DMS53 (cell line): ENCODE measurements around the gene TAF1A.
"Not testable (repeated sequence)": the region's sequence is repeated elsewhere in the genome, so short reads cannot be mapped to it uniquely, and the experiment has no call there.

Source experiments
- DNase-seq: peaks from one replicate; lab custom pipeline; 2025; lab: John Stamatoyannopoulos, UW

The TAF1A gene

DNA sequence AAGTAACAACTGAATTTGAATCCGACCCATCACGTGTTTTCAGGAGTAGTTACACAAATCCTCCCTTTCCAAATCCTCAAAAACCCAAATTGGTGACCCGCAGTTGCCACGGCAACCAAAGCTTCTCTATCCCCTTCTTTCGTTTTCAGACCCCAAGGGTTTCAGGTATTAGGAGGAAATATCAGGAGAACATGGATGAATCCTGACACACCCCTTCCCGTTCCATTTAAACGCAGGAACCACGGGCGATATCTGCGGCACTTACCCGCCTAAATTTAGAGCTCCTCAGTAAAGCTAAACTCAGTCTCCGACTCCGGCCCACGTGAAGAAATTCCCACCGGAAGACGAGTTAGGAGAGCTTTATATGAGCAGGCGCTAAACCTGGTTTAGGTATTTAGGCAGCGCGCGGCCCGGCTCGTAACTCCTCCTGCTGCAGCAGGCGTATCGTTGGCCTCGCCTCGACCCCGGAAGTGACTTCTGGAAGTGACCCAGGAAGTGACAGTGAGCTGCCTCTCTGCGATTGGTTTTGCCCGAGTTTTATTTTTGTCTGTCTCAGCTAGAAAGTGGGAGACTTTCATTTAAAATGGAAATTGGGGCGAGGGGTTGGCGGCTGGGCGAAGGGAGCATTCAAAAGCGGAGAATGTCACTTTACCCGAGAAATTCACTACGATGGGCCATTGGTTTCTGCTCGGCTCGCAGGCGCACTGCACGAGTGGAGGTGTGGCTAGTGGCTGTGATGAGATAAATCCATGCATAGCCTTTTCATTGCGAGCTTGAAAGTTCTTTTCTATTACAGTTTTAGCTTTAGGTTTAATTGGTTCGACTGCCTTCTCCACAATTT lies at the start of gene TAF1A:
TAF1A (minus strand) TSS at position 472 of the 841 bp plus-strand sequence.
- peak; percentile 93 for DNase-seq

DNA sequence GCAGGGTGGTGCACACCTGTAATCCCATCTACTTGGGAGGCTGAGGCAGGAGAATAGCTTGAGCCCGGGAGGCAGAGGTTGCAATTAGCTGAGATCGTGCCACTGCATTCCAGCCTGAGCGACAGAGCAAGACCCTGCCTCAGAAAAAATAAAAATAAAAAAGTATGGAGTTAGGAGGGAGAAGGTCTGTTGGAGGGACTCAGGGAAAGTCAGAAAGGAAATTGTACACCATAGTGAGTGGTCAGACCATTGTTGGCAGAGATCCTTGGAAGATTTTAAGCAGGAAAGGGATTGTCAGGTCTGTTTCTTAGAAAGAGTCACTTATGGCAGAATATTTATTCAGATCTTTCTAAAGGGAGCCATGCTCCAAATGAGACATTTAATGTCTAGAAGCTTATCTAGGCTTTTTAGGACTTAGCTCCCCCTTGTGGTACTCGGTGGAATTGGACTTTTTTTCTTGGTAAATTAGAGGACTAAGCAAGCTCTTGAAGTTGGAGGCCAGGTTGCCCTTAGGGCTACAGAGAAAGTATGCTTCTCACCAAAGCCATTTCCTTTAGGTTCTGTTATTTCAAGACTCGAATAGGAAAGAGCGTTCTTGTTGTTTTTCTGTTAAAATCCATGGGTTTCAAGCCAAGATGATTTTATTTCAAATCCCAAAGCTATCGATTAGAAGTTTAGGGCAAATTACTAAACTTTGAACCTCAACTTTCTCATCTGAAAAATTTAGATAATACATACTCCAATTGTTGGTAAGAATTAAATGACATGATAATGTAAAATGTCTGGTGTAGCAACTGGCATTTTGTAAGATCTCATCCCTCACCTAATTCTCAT lies 44.7 kb upstream of the TAF1A start:
- DNase-seq, result peak; percentile 92

DNA sequence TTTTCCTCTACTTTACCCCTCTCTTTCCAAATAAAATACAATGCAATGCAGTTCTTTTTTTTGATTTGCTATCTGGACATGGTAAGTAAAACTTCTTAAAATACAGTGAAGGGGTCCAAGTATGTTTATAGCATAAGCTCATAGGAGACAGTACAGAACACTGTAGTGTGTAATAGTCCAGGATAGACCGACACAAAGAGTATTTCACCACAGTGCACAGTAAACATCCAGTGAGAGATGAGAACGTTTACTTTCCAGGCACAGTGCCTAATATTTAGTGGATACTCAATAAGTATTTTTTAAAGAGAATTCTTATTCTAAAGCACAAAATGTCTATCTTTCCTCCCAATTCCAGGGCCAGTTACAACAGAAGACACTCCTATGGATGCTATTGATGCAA lies 43.0 kb upstream of the TAF1A start:
- DNase-seq, result no peak

DNA sequence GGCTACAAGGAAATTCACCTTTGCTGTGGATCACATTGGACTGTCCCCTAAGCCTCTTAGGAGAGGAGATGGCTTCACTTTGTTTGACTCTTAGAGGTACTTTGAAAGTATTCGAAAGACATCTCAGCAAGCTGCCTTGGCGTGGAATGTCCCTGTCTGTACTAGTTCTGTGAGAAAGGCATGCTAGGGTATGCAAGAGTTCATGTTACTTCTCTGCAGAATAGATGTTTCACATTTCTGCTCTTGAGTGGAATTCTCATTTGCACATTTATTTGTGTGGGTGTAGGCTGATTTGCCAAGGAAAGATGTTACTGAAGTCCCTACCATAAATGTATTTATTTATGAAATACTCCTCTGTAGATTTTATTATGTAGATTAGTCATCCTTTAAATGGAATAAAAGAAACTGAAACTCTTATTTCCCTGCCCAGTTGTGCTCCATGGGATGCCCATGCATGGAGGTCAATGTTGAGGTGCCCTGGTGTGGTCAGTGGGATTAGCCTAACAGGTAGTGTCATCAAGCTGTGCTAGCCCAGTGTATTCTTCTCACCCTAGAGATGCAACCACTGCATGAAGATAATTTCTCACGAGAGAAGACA lies 42.0 kb upstream of the TAF1A start:
- no peak for DNase-seq

DNA sequence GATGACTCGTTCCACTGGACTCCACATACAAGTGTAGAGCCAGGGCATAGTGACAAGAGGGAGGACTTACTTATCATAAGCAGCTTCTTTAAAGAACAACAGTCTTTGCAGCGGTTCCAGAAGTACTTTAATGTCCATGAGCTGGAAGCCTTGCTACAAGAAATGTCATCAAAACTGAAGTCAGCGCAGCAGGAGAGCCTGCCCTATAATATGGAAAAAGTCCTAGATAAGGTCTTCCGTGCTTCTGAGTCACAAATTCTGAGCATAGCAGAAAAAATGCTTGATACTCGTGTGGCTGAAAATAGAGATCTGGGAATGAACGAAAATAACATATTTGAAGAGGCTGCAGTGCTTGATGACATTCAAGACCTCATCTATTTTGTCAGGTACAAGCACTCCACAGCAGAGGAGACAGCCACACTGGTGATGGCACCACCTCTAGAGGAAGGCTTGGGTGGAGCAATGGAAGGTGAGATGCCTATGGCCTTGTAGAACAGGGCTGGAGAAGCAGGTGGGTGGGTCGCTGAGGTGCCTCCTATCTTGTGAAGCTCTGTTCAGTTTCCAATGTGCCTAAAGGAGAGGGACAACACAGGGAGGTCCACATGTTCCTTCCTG lies 40.3 kb upstream of the TAF1A start:
- no peak for DNase-seq

DNA sequence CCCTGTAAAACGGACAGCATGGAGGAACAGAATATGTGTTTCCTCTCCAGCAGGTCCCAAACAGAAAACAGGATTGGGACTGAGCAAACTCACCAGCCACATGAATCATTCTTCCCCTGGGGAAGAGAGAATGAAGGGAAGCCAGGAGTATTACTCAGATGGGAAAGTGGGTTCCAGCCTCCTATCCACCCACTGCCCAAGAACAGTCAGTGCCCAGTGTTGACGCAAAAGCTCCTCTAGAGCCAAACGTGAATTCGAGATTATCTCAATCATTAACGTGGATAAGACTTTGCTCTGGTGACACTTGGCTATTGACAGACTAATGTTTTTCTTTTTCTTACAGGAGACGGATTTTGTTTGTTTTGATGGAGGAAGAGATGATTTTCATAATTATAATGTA lies 37.5 kb upstream of the TAF1A start:
- DNase-seq, result no peak

DNA sequence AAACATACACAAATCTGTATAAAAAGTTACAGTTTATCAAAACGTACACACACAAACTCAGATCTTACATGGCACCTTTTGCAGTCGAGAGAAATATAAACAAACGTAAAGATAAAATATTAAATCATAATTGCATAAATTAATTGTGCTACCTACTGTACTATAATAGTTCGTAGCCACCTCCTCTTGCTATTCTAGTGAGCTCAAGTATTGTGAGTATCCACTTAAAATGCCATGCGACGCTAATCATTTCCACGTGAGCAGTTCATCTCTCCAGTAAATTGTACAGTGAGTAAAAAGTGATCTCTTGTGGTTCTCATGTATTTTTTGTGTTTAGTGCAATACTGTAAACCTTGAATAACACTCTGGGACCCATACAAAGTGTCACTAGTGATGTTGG lies 34.5 kb upstream of the TAF1A start:
- DNase-seq, result no peak

DNA sequence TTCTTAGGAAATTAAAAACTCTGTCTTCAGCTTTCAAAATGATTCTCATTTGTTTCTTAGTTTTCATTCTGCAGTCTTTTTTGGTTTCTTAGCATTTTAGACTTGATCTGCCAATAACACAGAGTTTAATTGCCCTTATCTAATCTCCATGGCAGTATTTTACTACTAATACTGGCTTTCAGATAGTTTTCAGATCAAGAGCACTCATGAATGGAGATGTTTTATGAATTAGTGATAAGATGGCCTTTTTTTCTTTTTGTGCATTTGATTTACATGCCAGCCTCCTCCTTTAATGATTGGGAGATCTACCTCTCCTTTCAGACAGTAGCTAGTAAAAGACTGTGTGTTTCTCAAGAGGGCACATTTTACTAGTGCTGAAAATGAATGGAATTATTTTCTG lies 33.7 kb upstream of the TAF1A start:
- no peak for DNase-seq

DNA sequence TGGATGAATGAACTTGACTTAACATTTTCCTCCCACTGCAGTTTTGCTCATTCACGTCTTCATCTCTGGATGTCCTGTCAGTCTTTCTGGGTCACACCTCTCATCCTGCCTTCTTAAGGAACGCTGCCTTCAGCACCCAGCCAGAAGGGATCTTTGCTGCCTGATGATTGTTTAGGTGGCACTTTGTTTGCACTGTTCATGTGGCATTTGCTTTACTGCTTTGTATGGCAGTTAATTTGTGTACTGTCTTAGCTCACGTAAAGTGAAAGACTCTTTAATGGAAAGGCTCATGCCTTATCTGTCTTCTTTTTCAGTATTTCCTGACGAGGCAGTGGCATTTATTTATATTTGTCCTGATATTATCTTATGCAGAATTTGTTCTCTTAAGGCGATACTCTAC lies 33.0 kb upstream of the TAF1A start:
- no peak for DNase-seq

DNA sequence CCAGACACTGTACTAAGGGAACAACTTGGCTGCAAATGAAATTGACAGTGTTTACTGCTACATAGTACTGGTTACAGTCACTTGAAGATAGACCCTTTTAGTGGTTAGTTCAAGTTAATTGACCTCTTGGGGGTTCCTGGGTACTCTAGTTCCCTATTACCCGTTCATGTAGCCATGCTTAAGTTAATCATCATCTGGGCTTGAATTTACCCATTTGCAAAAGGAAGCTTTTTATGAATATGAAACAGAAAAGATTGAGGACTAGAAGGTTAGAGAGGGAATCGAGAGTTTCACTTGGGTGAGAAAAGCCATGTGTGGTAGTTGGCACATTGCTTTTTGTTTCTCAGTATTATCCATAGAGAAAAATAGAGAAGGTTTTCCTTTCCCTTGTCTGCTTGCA lies 30.8 kb upstream of the TAF1A start:
- no peak for DNase-seq

DNA sequence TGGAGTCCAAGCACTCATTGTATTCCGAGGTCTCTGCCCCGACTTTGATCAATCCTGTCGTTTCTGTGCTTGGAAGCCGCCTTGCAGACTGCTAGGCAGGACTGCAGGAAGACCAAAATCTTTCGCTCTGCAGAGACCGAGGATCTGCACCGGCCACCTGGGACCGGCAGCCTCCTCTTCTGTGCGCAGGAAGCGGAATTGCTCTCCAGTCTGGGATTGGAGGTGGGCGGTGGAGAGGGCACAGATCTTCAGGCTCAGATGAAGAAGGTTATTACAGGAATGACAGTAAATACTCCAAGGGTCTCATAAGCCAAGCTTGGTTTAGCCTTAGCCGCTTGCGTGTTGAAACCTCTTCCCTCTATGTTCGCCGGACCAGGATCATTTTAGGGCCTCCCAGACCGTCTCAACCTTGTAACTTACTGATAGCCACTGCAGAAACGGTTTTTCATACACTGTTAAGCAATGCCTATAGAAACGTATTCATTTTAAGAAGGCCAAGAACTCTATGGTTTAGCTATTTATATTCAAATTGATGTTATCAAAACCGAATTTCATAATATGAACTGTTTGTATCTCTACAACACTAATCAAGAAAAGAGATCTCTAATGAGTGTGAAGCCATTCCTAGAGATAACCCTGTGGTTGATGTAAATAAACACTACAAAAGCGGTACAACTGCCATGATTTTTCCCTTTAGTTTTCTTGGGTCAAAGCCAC lies 29.3 kb upstream of the TAF1A start:
- DNase-seq, result peak; percentile 56

DNA sequence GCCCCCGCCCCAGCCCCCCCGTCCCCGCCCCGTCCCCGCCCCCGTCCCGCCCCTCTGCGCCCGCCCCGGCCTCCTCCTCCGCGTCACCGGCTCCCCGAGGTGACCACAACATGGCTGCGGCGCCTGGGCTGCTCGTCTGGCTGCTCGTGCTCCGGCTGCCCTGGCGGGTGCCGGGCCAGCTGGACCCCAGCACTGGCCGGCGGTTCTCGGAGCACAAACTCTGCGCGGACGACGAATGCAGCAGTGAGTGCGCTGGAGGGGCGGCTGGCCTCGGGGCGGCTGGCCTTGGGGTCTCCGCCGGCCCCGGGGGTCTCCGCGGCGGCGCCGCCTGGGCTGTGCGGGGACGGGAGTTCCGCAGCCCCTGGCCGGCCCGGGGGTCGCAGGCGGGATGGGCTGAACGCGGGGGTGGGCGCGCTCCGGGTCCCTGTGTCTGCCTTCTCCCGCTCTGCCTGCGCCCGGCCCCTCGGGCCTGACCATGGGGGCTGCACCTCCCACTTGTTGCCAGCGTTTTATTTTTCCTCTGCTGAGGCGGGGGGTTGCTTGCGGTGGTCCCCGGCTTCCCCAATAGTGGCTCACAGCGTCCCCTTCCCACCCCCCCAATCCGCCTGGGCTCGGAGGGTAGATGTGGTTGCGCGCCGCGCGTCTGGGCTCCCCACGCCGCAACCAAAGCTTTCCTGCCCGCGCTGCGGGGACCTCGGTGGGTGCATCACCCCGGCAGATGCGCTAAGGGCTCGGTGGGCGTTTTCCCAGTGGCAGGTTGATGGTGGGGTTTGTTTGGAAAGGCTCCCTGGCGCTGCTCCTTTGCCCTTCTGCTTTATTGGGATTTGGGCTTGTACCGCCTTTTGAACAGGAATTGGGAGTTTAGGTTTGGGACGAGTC lies 28.5 kb upstream of the TAF1A start, which contains the start of gene MIA3:
MIA3 (plus strand) TSS at position 97 of the 879 bp plus-strand sequence; CDS start at position 111, 14 bp downstream.
- peak; percentile 93 for DNase-seq

DNA sequence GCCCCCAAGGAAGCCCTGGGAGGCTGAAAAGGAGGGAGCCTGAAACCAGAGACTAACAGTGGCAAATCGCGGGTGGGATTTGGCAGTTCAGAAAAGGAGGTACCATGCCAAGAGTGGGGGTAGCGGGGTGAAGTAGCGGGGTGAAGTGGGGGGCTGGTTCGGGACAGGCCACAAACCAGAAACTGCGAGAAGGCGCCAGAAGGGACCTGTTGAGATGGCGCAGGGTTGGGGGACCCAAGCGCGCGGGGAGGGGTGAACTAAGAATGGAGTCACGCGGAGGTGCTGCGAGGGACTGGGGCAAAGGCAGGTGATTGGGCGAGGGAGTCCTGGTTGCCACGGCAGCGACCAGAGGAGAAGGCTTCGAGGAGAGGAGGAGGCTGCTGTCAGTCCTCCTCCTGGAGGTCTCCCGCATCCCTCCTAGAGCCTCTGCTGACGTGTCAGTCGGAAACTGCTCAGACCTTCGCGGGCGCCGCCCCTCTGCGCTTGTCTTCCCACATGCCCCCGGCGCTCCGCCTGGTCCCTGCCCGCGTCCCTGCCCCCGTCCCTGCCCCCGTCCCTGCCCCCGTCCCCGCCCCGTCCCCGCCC lies 27.7 kb upstream of the TAF1A start:
- DNase-seq, result peak; percentile 98

DNA sequence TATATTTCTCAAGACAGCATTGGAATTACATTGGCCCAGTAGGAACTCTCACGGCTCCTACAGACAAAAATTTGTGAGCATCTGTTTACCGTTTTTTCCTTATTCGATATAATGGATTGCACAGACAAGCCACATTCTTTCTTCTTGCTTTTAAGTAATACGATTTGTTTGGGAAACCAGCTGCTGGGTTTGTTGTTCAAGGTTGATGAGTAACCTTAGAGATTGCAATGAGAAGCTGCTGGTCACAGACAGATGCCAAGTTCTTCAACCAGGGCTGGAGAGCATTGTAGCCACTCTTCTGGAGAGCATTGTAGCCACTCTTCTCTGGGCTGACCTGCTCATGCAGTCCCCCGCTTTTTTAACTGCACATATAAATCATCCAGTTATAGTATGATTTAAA lies 26.8 kb upstream of the TAF1A start:
- DNase-seq, result peak; percentile 67

DNA sequence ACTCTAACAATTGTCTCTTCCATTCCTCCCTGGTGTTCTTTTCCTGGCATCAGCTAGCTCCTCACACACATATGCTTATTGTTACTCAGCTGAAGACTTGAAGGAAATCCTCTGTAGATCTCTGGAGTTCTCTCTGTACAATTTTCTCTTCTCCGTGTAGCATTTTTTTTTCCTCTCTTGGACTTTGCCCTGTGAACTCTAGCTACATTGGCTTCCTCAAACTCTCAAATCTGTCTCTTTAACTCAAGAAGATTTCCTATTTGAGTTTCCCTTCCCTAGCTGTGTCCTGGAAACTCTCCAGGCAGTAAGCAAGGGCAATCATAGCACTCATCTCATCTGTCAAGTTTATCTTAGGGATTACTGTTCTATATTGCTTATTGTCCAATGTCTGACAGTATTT lies 23.9 kb upstream of the TAF1A start:
- no peak for DNase-seq

DNA sequence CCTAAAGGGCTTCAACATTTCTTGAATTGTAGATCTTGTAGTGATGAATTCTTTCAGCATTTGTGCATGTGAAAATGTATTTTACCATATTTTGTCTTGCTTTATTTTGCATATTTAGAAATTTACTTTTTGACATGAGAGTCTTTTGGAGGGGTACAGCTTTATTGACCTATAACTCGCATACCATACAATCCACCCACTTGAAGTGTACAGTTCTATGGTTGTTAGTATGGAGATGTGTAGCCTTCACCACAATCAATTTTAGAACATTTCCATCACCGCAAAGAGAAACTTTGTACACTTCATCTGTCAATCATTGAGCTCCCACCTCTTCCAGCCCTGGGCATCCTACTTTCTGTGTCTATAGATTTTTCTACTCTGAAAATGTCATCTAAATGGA lies 21.0 kb upstream of the TAF1A start:
- no peak for DNase-seq

DNA sequence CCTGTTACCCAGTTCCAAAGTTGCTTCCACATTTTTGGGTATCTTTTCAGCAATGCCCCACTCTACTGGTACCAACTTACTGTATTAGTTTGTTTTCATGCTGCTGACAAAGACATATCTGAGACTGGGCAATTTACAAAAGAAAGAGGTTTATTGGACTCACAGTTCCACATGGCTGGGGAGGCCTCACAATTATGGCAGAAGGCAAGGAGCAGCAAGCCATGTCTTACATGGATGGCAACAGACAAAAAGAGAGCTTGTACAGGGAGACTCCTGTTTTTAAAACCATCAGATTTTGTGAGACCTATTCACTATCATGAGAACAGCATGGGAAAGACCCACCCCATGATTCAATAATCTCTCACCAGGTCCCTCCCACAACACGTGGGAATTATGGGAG lies 19.4 kb upstream of the TAF1A start:
- not testable (repeated sequence) for DNase-seq

DNA sequence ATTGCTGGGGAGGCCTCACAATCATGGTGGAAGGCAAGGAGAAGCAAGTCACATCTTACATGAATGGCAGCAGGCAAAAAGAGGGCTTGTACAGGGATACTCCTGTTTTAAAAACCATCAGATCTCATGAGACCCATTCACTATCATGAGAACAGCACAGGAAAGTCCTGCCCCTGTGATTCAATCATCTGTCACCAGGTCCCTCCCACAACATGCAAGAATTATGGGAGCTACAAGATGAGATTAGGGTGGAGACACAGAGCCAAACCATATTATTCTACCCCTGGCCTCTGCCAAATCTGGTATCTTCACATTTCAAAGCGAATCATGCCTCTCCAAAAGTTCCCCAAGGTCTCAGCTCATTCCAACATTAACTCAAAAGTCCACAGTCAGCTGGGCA lies 17.0 kb upstream of the TAF1A start:
- DNase-seq, result no peak

DNA sequence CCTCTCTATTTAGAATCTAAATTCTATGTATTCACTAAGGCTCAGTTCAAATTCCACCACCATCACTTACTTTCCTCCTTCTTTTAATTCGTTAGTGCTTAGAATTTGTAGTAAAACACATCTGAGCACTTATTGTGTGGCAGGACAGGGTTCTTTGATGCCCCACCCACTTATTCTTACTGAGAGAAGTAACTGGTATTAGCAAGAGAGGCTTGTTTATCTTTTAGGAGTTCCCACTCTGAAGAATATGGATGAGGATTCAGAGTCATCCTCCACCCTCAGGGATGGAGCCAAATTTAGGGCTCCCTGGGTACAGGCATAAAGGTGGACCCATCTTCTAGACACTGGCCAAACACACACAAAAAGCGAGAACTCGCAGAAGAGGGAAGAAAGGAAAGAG lies 11.5 kb upstream of the TAF1A start:
- no peak for DNase-seq

DNA sequence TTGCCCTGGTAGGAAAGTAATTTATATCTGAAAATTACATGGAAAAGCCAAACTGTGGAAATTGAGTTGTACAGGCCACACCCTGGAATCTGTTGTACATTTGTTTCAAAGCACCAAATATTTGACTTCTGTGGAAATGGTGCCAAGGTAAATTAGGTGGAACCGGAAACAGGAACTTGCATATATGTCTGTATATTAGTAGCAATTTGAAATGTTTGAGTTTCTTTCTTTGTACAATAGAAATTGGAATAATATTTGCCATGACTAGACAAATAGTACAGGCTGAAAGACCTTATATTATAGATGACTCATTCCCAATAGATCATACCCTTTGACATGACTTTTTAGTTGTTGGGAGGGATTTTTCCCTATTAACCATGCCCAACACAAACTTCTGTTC lies 10.5 kb upstream of the TAF1A start:
- DNase-seq, result peak; percentile 43
